Measurements from ENCODE around the gene WDR33.

- TF ChIP-seq TAF1 (IDR thresholded peaks at IDR 0.05; ENCODE audit: borderline replicate concordance, low read depth, low read length), result no peak
- TF ChIP-seq POLR2A (IDR thresholded peaks at IDR 0.05; ENCODE audit: low read depth, low read length), result no peak
- no peak for TF ChIP-seq POLR2AphosphoS5 (IDR thresholded peaks at IDR 0.05; ENCODE audit: low read depth, low read length)
Measured at GRCh38 chr2:127651971-127652550, 158.9 kb downstream of the WDR33 start.
